GM12864 (cell line): Measurements from ENCODE around the gene OR6K2.
"Not testable (repeated sequence)": the region's sequence is repeated elsewhere in the genome, so short reads cannot be mapped to it uniquely, and the experiment has no call there.

ENCODE experiments used
- DNase-seq: peaks from one replicate; pipeline ENCODE4 v3.0.0-alpha.2; 2011; ENCODE audit warnings: low read depth
- H3K4me3 ChIP-seq: 2 replicates; pipeline ENCODE4 v1.5.1; 2011; ENCODE audit warnings: mild to moderate bottlenecking, low read depth, low read length, control low read depth
- CTCF ChIP-seq: IDR thresholded peaks from 2 replicates; pipeline ENCODE4 v1.5.1; 2011; ENCODE audit warnings: low read depth, mild to moderate bottlenecking, moderate library complexity, low read length, control low read depth, inconsistent platforms; ENCODE audit errors: missing control alignments

The OR6K2 gene

GRCh38 chr1:158694596-158694995, 5.9 kb downstream of the OR6K2 start:
- TF ChIP-seq CTCF: no peak
- DNase-seq: no peak
- no peak overlapping the region for H3K4me3 ChIP-seq

GRCh38 chr1:158692356-158692755, 8.1 kb downstream of the OR6K2 start:
- no peak overlapping the region for H3K4me3 ChIP-seq
- DNase-seq: no peak
- TF ChIP-seq CTCF: no peak

GRCh38 chr1:158691907-158692306, 8.5 kb downstream of the OR6K2 start:
- TF ChIP-seq CTCF: no peak
- DNase-seq: no peak
- no peak overlapping the region for H3K4me3 ChIP-seq

- not testable (repeated sequence) for DNase-seq, H3K4me3 ChIP-seq
Observed at GRCh38 chr1:158691149-158691548, 9.3 kb downstream of the OR6K2 start.

- H3K4me3 ChIP-seq: no peak overlapping the region
- TF ChIP-seq CTCF: no peak
- no peak for DNase-seq
Observed at GRCh38 chr1:158689875-158690274, 10.6 kb downstream of the OR6K2 start.

GRCh38 chr1:158689110-158689509, 11.3 kb downstream of the OR6K2 start:
- no peak for TF ChIP-seq CTCF
- no peak for DNase-seq
- H3K4me3 ChIP-seq: no peak overlapping the region

- not testable (repeated sequence) for H3K4me3 ChIP-seq, DNase-seq
Observed at GRCh38 chr1:158688343-158688742, 12.1 kb downstream of the OR6K2 start.

GRCh38 chr1:158687037-158687436, 13.4 kb downstream of the OR6K2 start:
- DNase-seq: no peak
- no peak for TF ChIP-seq CTCF
- no peak overlapping the region for H3K4me3 ChIP-seq
